Measurements from ENCODE around the gene MXRA5.
"Not testable (repeated sequence)": the region's sequence is repeated elsewhere in the genome, so short reads cannot be mapped to it uniquely, and the experiment has no call there.

The MXRA5 gene

DNA sequence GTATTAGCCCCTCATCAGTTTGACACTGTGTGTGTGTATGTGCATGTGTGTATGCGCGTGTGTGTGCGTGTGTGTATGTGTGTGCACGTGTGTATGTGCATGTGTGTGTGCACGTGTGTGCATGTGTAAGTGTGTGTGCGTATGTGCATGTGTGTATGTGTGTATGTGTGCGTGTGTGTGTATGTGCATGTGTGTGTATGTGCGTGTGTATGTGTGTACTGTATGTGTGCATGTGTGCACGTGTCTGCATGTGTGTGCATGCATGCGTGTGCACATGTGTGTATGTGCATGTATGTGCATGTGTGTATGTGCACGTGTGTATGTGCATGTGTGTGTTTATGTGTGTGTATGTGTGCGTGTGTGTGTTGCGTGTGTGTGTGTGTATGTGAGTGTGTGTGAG lies 31.1 kb upstream of the MXRA5 start:
- no peak for TF ChIP-seq ZFX (IDR thresholded peaks at IDR 0.05)
- TF ChIP-seq, protein P1, sequence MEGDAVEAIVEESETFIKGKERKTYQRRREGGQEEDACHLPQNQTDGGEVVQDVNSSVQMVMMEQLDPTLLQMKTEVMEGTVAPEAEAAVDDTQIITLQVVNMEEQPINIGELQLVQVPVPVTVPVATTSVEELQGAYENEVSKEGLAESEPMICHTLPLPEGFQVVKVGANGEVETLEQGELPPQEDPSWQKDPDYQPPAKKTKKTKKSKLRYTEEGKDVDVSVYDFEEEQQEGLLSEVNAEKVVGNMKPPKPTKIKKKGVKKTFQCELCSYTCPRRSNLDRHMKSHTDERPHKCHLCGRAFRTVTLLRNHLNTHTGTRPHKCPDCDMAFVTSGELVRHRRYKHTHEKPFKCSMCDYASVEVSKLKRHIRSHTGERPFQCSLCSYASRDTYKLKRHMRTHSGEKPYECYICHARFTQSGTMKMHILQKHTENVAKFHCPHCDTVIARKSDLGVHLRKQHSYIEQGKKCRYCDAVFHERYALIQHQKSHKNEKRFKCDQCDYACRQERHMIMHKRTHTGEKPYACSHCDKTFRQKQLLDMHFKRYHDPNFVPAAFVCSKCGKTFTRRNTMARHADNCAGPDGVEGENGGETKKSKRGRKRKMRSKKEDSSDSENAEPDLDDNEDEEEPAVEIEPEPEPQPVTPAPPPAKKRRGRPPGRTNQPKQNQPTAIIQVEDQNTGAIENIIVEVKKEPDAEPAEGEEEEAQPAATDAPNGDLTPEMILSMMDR (conservative IDR thresholded peaks at IDR 0.05) = no peak

DNA sequence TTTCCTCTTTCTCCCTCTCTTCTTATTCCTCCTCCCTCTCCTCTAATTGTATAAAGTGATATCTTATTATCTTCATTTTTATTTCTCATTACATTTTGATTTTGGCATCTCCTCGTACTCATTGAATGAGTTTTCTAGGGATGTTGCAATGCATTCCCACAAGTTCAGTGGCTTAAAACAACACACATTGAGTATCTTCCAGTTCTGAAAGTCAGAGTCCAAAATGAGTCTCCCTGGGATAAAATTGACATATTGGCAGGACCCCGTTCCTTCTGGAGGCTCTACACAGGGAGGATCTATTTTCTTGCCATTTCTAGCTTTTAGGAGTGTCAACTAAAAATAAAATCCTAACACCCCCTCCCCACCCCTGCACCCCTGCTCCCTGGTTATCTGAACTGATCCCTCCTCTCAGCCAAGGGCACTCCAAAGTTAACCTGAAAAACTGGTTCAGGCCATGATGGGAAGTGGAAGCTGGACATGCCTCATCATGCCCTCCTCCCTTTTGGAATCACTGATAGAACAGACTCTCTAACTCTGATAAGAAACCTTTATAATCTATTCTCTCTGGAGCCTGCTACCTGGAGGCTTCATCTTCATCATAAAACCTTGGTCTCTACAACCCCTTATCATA lies 29.5 kb upstream of the MXRA5 start:
- H3K27ac ChIP-seq = not testable (repeated sequence)

More for the DNA sequence above, 31.1 kb upstream of the MXRA5 start:
- H3K27ac ChIP-seq = no peak overlapping the region

DNA sequence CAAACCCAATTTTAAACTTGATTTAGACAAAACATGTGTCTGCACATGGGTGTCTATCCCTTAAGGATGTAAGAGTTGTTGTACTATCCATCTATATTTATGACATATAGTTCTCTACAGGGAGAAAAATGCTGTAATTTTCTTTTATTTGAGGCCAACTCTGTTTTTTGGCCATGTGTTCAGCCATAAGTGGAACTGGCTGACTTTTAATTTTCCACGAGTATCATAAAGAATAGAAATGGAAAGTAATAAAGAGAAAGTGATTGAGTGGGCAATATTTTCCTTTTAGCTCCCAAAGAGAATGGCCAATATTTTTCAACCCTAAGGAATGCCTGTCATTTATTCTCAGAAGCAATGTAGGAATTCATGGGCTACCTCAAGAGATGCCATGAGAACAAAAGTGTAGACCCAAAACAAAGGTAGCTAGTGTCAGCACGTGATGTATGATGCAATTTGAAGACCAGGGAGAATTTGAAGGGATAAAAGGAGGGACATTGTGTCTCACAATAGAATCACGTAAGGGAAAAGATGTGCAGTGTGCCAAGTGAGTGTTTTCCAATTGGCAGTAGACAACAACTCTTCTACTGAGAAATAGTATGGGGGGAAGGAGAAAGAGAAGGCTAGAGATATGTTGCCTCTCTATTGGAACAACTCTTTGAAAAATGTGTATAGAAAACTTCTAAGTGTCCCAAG lies 27.8 kb upstream of the MXRA5 start:
- TF ChIP-seq, protein P1 (conservative IDR thresholded peaks at IDR 0.05) = no peak
- TF ChIP-seq ZFX (IDR thresholded peaks at IDR 0.05) = no peak

DNA sequence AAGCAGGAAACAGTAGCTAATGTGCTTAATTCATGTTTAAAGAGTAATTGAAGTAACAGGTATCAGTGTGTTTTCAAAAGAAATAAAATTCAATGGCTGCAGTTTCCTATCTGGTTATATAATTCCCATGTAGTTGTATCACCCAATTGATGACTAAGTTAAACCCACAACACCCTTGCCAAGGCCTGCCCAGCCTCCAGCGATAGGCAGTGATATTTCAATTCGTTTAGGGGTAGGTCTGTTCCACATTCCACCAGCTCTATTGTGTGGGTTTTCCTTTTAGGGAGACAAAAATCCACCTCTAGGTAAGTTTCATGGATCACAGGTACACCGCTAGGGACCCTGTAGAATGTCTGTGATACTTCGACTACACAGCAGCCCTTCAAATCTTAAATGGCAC lies 24.7 kb upstream of the MXRA5 start:
- no peak overlapping the region for H3K27ac ChIP-seq
- TF ChIP-seq, protein P1 (conservative IDR thresholded peaks at IDR 0.05) = no peak
- TF ChIP-seq ZFX (IDR thresholded peaks at IDR 0.05) = no peak

More for the DNA sequence above, 27.8 kb upstream of the MXRA5 start:
- no peak overlapping the region for H3K27ac ChIP-seq

DNA sequence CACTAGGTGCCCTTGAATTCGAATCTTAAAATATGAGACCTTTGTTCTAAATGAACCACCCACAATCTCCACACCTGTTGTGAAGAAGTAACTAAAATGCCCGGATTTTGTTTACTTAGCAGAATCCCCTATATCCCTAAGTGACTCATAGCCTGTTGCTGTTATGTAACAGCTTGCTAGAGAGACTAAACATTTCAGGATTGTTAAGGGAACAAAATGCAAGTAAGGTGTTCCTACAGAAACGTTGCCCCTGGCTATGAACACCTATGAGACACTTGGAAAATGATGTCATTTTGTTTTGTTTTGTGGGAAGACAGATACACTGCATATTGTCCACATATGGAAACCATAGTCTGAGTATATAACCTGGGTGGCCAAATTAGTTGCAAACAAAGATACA lies 24.2 kb upstream of the MXRA5 start:
- TF ChIP-seq, protein P1 (conservative IDR thresholded peaks at IDR 0.05) = no peak
- TF ChIP-seq ZFX (IDR thresholded peaks at IDR 0.05) = no peak
- no peak overlapping the region for H3K27ac ChIP-seq

DNA sequence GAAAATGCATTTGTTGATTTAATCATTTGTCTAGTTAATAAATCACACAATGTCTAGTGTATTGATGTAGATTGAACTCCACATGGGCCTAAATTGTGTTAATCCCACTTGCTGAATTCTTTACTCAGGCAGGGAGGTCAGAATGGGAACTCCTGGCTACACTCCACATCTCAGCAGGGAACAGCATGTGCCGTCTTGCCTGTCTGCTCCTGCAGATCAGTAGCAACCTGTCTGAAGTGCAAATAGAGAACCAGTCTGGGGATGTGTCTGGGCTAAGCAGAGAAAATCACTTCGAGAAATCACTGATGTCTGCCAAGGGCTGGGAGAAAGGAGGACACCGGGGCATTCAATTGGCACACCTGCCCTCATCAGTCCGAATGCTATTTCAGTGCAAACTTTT lies 16.5 kb upstream of the MXRA5 start:
- H3K27ac ChIP-seq = no peak overlapping the region
- no peak for TF ChIP-seq ZFX (IDR thresholded peaks at IDR 0.05)
- TF ChIP-seq, protein P1 (conservative IDR thresholded peaks at IDR 0.05) = no peak

DNA sequence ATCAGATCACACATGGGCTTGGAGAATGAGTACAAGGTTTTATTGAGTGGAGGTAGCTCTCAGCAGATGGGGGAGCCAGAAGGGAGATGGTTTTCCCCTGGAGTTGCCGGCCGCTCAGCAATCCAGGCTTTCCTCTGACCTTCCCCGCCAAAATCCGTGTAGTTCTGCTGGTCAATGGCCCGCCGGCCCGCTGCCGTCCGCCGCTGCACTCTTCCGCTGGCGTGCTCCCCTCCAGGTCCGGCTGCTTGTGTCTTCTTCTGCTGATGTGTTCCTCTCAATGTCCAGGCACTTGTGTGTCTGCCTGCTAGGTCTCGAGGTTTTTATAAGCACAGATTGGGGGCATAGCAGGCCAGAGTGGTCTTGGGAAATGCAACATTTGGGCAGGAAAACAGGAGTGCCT lies 14.4 kb upstream of the MXRA5 start:
- H3K27ac ChIP-seq = no peak overlapping the region
- TF ChIP-seq ZFX (IDR thresholded peaks at IDR 0.05) = no peak
- TF ChIP-seq, protein P1 (conservative IDR thresholded peaks at IDR 0.05) = no peak

DNA sequence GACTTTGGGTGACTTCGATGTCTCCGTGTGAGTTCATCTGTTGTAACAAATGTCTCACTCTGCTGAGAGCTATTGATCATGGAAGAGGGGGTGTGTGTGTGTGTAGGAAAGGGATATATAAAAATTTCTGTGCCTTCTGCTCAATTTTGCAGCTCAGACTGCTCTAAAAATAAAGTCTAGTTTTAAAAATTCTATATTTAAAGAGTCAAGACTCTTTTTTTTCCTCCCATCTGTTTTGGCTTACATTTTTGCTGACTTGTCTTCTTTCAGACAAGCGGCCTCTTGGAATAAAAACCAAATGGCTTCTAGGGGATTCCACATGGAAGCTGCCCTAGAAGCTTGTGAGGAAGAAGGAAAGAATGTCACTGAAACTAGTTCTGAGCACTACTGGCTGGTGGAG lies 6.3 kb upstream of the MXRA5 start:
- not testable (repeated sequence) for H3K27ac ChIP-seq
